Adrenal gland (tissue), 12 donors: ENCODE data around the gene UBE2H. TPM values are rescaled to one million over a fixed set of nuclear protein-coding genes. Genes with fewer than 3 reads are reported as not detected.

ENCODE experiments used
- DNase-seq, 7 donors: peaks; one replicate each; pipeline ENCODE4 v3.0.0-alpha.2; 2019 to 2020
- H3K27ac ChIP-seq, 5 donors: fragments of 200-600 bp; sonication (generic) in 4 of 5; 1 replicate in 3 of 5; 2 replicates in 2 of 5; pipeline versions ENCODE4 v1.5.1 to v1.8.0; 2016 to 2020; ENCODE audit warnings: mild to moderate bottlenecking in 1 of 5
- H3K27me3 ChIP-seq: fragments of 200-600 bp; 2 replicates; pipeline ENCODE4 v1.8.0; 2021
- H3K36me3 ChIP-seq, 2 donors: fragments of 200-600 bp; replicated peaks in 1 of 2; 1 replicate in 1 of 2; 2 replicates in 1 of 2; pipeline versions ENCODE4 v1.5.1 to v1.8.0; 2018 to 2022
- H3K4me1 ChIP-seq, 2 donors: fragments of 200-600 bp; replicated peaks in 1 of 2; 1 replicate in 1 of 2; 2 replicates in 1 of 2; pipeline versions ENCODE4 v1.5.1 to v1.8.0; 2018 to 2021
- H3K4me3 ChIP-seq, 4 donors: fragments of 200-600 bp; sonication (generic) in 3 of 4; one replicate each; pipeline ENCODE4 v1.5.1; 2016 to 2018
- H3K9me3 ChIP-seq, 3 donors: fragments of 200-600 bp; sonication (generic) in 1 of 3; replicated peaks in 1 of 3; 1 replicate in 2 of 3; 2 replicates in 1 of 3; pipeline versions ENCODE4 v1.5.1 to v1.8.0; 2016 to 2021
- POLR2A ChIP-seq, 2 donors: fragments of 450-650 bp; IDR thresholded peaks; one replicate each; pipeline ENCODE4 v1.6.1; 2017; ENCODE audit warnings: antibody characterized with exemption in 2 of 2, mild to moderate bottlenecking in 2 of 2, moderate library complexity in 1 of 2
- WGBS, 4 donors: extraction: QIAGEN DNeasy Blood & Tissue Kit in 2 of 4; methylation state at CpG; one replicate each; pipeline versions ENCODE4 v1.1.5 to v1.1.7; 2013 to 2017; 5-methylcytosine and 5-hydroxymethylcytosine counted together
- intact Hi-C, 2 donors: fragments of 100-400 bp; cut with DNase I; formaldehyde crosslinking; loops; one replicate each; pipeline versions ENCODE4 v1.14.1 to v1.15.0; 2022 to 2023
- polyA plus RNA-seq, 3 donors: library from polyadenylated mRNA; stranded (reverse); fragments of 200-250 nt in 2 of 3; fragments of 350-450 nt in 1 of 3; fragmentation: Illumina TruSeq in 1 of 3; extraction: RNeasy Lipid Tissue Mini Kit (QIAGEN cat#74804) in 1 of 3; gene quantifications; one replicate each; pipeline ENCODE4 v1.2.3, GENCODE V29; 2013 to 2014
- total RNA-seq, 9 donors: library from RNA; depleted of rRNA in 4 of 9; stranded (reverse); fragments of >200 nt in 4 of 9; fragments of 120-200 nt in 1 of 9; fragmentation: NEBNext Ultra II Directional in 1 of 9; extraction: Animal tissue kit (Norgen Biotek cat#: 25700) in 1 of 9; gene quantifications; one replicate each; pipeline versions ENCODE4 v1.1.0 to v1.2.4, GENCODE V29; 2013 to 2023
- TF ChIP-seq, protein P1 (sequence below), 6 experiments: fragments of 450-650 bp in 4 of 6; fragments of 200-600 bp in 2 of 6; sonication (generic) in 1 of 6; IDR thresholded peaks; 1 replicate in 5 of 6; 2 replicates in 1 of 6; pipeline versions ENCODE4 v1.5.1 to v1.8.0; 2016 to 2021; ENCODE audit warnings: antibody characterized with exemption in 6 of 6, mild to moderate bottlenecking in 2 of 6, moderate library complexity in 1 of 6
- donor health status: healthy with polysubstance abuse.
- donor health status: Bipolar disorder and iron deficiency.
- donor health status: DM: yes; HTN: yes; CAD: no.
- donor health status: DM: no; HTN: no; CAD: no.
- donor health status: DM: no; HTN: no; CAD: no.
- donor health status: DM: yes; HTN: yes; CAD: no.

Gene UBE2H
- total and polyA plus RNA-seq, 12 donors = 48.3 to 392 (median 143) TPM

DNA sequence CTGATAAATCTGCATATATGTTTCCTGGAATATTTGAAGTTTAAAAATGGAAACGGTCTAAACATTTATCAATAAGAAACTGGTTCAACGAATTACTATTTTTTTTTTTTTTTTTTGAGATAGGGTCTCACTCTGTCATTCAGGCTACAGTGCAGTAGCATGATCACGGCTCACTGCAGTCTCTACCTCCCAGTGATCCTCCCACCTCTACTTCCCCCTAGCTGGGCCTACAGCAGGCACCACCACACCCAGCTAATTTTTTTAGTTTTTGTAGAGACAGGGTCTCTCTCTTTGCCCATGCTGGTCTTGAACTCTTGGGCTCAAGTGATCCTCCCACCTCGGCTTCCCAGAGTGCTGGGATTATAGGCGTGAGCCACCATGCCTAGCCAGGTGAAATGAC, 68.3 kb downstream of the UBE2H start:
- H3K27ac ChIP-seq = no peak overlapping the region
- TF ChIP-seq, protein P1, sequence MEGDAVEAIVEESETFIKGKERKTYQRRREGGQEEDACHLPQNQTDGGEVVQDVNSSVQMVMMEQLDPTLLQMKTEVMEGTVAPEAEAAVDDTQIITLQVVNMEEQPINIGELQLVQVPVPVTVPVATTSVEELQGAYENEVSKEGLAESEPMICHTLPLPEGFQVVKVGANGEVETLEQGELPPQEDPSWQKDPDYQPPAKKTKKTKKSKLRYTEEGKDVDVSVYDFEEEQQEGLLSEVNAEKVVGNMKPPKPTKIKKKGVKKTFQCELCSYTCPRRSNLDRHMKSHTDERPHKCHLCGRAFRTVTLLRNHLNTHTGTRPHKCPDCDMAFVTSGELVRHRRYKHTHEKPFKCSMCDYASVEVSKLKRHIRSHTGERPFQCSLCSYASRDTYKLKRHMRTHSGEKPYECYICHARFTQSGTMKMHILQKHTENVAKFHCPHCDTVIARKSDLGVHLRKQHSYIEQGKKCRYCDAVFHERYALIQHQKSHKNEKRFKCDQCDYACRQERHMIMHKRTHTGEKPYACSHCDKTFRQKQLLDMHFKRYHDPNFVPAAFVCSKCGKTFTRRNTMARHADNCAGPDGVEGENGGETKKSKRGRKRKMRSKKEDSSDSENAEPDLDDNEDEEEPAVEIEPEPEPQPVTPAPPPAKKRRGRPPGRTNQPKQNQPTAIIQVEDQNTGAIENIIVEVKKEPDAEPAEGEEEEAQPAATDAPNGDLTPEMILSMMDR (IDR thresholded peaks at IDR 0.05) = no peak
- TF ChIP-seq POLR2A (IDR thresholded peaks at IDR 0.05) = no peak
- DNase-seq = no peak
- intact Hi-C loops = no loop called here
- no peak overlapping the region for H3K4me3 ChIP-seq
- H3K4me1 ChIP-seq = peaks cover 18 to 58% of the 10 kb centered on the region in 2 donors
- H3K27me3 ChIP-seq = no peaks in the 10 kb centered on the region
- H3K9me3 ChIP-seq = no peaks in the 10 kb centered on the region
- WGBS, 4 donors = 85 to 96% (median 94%) methylated on average over 5 of the region's 5 CpGs
- peaks cover 0 to 6% of the 10 kb centered on the region in 2 donors for H3K36me3 ChIP-seq

DNA sequence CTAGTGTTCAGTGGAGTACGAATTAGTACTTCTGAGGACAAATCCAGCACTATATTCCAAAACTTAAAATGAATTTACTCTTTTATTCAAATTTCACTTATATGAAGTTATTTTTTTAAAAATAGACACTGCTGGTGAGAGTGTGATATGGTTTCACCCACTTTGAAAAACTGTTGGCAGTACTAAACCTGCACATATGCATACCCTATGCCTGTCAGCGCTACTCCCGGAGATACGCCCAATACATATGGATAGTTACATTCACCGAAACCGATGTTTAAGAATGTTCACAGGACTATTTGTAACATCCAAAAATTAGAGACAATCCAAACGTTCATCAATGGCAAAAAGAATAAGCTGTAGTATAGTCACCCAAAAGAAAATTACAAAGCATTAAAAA, 69.6 kb downstream of the UBE2H start:
- H3K9me3 ChIP-seq = no peaks in the 10 kb centered on the region

DNA sequence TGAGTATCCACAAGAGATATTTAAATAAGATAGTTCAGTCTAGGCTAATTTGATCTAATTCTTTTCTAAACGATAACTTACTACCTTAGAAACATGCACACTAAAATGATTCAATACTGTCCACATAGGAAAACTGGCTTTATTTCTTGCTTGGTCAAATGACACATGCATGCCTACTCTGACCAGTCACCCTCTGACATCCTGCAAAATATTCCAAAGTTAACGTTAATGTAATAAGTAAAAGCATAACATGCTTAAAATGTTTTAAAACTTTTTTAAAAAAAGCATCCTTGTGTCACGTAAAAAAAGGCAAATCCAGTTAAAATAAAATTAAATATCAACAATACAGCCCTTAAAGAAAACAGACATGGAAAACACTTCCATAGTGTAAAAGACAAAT, 70.2 kb downstream of the UBE2H start:
- no peak overlapping the region for H3K4me3 ChIP-seq
- intact Hi-C loops = no loop called here
- DNase-seq = no peak
- no peaks in the 10 kb centered on the region for H3K27me3 ChIP-seq
- H3K9me3 ChIP-seq = no peaks in the 10 kb centered on the region
- H3K4me1 ChIP-seq = peaks cover 22 to 62% of the 10 kb centered on the region in 2 donors
- no peak overlapping the region for H3K27ac ChIP-seq
- TF ChIP-seq POLR2A (IDR thresholded peaks at IDR 0.05) = no peak
- TF ChIP-seq, protein P1 (IDR thresholded peaks at IDR 0.05) = no peak
- 56 to 67% (median 64%) methylated on average over 3 of the region's 3 CpGs for WGBS, 4 donors
- H3K36me3 ChIP-seq = peaks cover 0 to 18% of the 10 kb centered on the region in 2 donors

More for the DNA sequence above, 69.6 kb downstream of the UBE2H start:
- Histone ChIP-seq H3K36me3 (peaks cover 0 to 15% of the 10 kb centered on the region in 2 donors), H3K27me3 (no peaks in the 10 kb centered on the region), H3K4me3 (no peak overlapping the region), H3K27ac (no peak overlapping the region), H3K4me1 (peaks cover 16 to 56% of the 10 kb centered on the region in 2 donors)
- WGBS, 4 donors = 94 to 95% (median 94%) methylated on average over 7 of the region's 7 CpGs
- intact Hi-C loops = no loop called here
- no peak for TF ChIP-seq POLR2A (IDR thresholded peaks at IDR 0.05)
- TF ChIP-seq, protein P1 (IDR thresholded peaks at IDR 0.05) = no peak
- DNase-seq = no peak

DNA sequence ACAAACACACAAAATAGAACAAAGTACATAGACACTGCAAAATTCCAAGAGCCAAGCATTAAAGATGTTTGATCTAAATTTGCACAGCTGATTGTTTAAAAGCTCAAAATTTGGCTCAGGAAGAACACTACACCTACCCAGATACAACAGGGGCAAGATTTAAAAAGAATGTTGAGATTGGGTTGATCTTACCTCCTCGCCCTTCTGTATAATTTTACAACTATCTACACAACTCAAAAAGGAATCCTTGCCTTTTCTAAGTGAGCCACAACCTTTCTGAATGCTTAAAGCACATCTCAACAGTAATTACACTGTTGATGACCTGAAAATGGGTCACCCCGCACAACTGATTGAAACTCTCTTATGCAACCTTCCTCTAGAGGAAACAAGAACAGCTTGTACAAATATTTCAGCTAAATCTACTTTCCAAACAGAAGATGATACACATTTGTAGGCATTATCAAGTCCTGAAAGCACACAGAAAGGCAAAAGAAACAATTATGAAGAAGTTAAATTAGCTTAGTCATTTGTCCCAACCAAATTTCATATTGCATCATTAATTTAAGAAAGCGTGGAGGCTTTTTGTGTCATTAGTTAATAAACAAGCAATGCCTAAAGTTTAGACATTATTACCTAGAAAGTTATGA, 75.5 kb downstream of the UBE2H start:
- peak in 1 of 7 donors; percentile 54 for DNase-seq
- no peaks in the 10 kb centered on the region for H3K9me3 ChIP-seq
- peaks cover 25 to 58% of the 10 kb centered on the region in 2 donors for H3K4me1 ChIP-seq
- no peaks in the 10 kb centered on the region for H3K27me3 ChIP-seq
- 55 to 65% (median 59%) methylated on average over 3 of the region's 3 CpGs for WGBS, 4 donors
- H3K27ac ChIP-seq = peak overlapping the region in 3 of 5 donors; percentile 17 to 53 (median 51)
- TF ChIP-seq, protein P1 (IDR thresholded peaks at IDR 0.05) = no peak
- TF ChIP-seq POLR2A (IDR thresholded peaks at IDR 0.05) = no peak
- H3K36me3 ChIP-seq = peaks cover 0 to 19% of the 10 kb centered on the region in 2 donors
- H3K4me3 ChIP-seq = peak overlapping the region in 1 of 4 donors; percentile 3
- intact Hi-C loops = no loop called here
